GM23338 (cell line): Measurements from ENCODE around the gene NSF.

Experiments
- CREB1 ChIP-seq: fragments of 250-450 bp; sonication (Bioruptor Pico); IDR thresholded peaks from 2 replicates; pipeline ENCODE4 v1.5.0; 2020; ENCODE audit warnings: low read depth, mild to moderate bottlenecking, moderate library complexity
- EZH2 ChIP-seq: fragments of 200-600 bp; sonication (generic); IDR thresholded peaks from one replicate; pipeline ENCODE4 v1.8.0; 2017; ENCODE audit warnings: antibody characterized with exemption, mild to moderate bottlenecking, low read depth; ENCODE audit not compliant: unreplicated experiment
- POLR2AphosphoS5 ChIP-seq: IDR thresholded peaks from 2 replicates; pipeline ENCODE4 v1.6.1; 2016; ENCODE audit warnings: antibody characterized with exemption, low read depth
- REST ChIP-seq: IDR thresholded peaks from one replicate; pipeline ENCODE4 v1.6.1; 2018; ENCODE audit warnings: antibody characterized with exemption; ENCODE audit not compliant: unreplicated experiment
- STAT1 ChIP-seq: IDR thresholded peaks from one replicate; pipeline ENCODE4 v1.6.1; 2016; ENCODE audit warnings: antibody characterized with exemption; ENCODE audit not compliant: unreplicated experiment
- TF ChIP-seq, protein P1 (sequence below), 2 experiments: fragments of 200-600 bp in 1 of 2; sonication (generic) in 1 of 2; conservative IDR thresholded peaks; 2 replicates each; pipeline versions ENCODE4 v1.5.1 to v1.6.1; 2016 to 2017; ENCODE audit warnings: antibody characterized with exemption in 2 of 2, low read depth in 2 of 2, mild to moderate bottlenecking in 2 of 2, moderate library complexity in 1 of 2

DNA sequence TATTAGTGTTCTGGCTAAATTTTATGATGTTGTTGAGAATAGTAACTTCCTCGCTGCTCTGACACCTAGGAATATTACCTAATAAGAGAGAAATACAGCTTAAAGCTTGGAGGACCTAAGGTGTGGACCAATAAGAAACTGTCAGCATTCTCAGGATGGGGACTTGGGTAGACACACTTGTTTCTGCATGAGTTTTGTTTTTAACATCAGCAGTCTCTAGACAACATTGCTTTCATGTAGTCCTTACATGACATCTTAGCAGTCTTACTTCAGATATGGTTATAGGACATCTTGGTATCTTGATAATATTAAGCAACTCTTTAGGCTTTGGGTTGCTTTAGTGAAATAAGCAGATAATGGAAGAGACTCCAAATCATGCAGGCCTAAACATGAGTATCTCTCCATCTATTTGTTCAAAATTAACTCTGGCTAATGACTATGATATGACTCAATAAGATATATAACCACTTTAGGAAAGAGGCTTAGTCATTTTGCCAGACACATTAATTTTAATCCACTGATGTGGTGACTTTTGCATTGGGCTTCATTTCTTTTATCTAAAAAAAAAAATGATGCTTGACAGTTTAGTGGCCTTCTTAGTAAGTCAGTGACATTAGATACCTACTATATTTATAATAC, 143.5 kb downstream of the NSF start:
- TF ChIP-seq, protein P1, sequence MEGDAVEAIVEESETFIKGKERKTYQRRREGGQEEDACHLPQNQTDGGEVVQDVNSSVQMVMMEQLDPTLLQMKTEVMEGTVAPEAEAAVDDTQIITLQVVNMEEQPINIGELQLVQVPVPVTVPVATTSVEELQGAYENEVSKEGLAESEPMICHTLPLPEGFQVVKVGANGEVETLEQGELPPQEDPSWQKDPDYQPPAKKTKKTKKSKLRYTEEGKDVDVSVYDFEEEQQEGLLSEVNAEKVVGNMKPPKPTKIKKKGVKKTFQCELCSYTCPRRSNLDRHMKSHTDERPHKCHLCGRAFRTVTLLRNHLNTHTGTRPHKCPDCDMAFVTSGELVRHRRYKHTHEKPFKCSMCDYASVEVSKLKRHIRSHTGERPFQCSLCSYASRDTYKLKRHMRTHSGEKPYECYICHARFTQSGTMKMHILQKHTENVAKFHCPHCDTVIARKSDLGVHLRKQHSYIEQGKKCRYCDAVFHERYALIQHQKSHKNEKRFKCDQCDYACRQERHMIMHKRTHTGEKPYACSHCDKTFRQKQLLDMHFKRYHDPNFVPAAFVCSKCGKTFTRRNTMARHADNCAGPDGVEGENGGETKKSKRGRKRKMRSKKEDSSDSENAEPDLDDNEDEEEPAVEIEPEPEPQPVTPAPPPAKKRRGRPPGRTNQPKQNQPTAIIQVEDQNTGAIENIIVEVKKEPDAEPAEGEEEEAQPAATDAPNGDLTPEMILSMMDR (conservative IDR thresholded peaks at IDR 0.05; ENCODE audit: low read depth in 2 of 2): no peak
- TF ChIP-seq REST: no peak
- TF ChIP-seq EZH2: no peak
- TF ChIP-seq POLR2AphosphoS5: no peak
- no peak for TF ChIP-seq STAT1
- TF ChIP-seq CREB1 (CRISPR knock-in tag): no peak
